NCI-H510A (cell line): ENCODE data around the gene PLCG2.
"Not testable (repeated sequence)": the region's sequence is repeated elsewhere in the genome, so short reads cannot be mapped to it uniquely, and the experiment has no call there.

ENCODE experiments used
- DNase-seq: peaks from one replicate; lab custom pipeline; 2025; lab: John Stamatoyannopoulos, UW

Gene PLCG2

GRCh38 chr16:82004601-82005000 is 225.5 kb downstream of the PLCG2 start:
- DNase-seq: no peak

- DNase-seq: no peak
These were observed 226.1 kb downstream of the PLCG2 start for GRCh38 chr16:82005027-82005830.

- no peak for DNase-seq
These were observed 226.9 kb downstream of the PLCG2 start for GRCh38 chr16:82006036-82006435.

GRCh38 chr16:82007189-82007588 is 228.1 kb downstream of the PLCG2 start:
- DNase-seq: no peak

GRCh38 chr16:82008957-82009592 is 230.0 kb downstream of the PLCG2 start:
- DNase-seq: no peak

- not testable (repeated sequence) for DNase-seq
These were observed 230.7 kb downstream of the PLCG2 start for GRCh38 chr16:82009789-82010188.

- DNase-seq: no peak
These were observed 231.6 kb downstream of the PLCG2 start for GRCh38 chr16:82010649-82011048.

GRCh38 chr16:82011199-82011641 is 232.1 kb downstream of the PLCG2 start, which contains the start of gene SDR42E1:
Gene SDR42E1 (minus strand): TSS chr16:82011470. CDS start chr16:82000858, 10,612 bp downstream.
- DNase-seq: peak; percentile 70
